Left ventricle myocardium inferior (tissue), 1 donor: ENCODE results near the gene PTH1R. TPM values are rescaled to one million over a fixed set of nuclear protein-coding genes. Genes with fewer than 3 reads are reported as not detected.

Experiments used
- DNase-seq: peaks from one replicate; pipeline ENCODE4 v3.0.0-alpha.2; 2020
- H3K27ac ChIP-seq: fragments of 200-600 bp; replicated peaks from 2 replicates; pipeline ENCODE4 v1.8.0; 2021
- H3K27me3 ChIP-seq: fragments of 200-600 bp; 2 replicates; pipeline ENCODE4 v1.8.0; 2021; ENCODE audit warnings: low read depth
- H3K36me3 ChIP-seq: fragments of 200-600 bp; 2 replicates; pipeline ENCODE4 v1.8.0; 2021
- H3K4me1 ChIP-seq: fragments of 200-600 bp; 2 replicates; pipeline ENCODE4 v1.8.0; 2021
- H3K4me3 ChIP-seq: fragments of 200-600 bp; 2 replicates; pipeline ENCODE4 v1.8.0; 2021; ENCODE audit warnings: mild to moderate bottlenecking, moderate library complexity
- H3K9me3 ChIP-seq: fragments of 200-600 bp; replicated peaks from 2 replicates; pipeline ENCODE4 v1.8.0; 2021
- CTCF ChIP-seq: fragments of 200-600 bp; IDR thresholded peaks from 2 replicates; pipeline ENCODE4 v1.8.0; 2021; ENCODE audit warnings: antibody characterized with exemption, mild to moderate bottlenecking, borderline replicate concordance
- intact Hi-C: fragments of 100-400 bp; cut with micrococcal nuclease; formaldehyde crosslinking; loops from one replicate; pipeline ENCODE4 v1.11.0; 2022
- total RNA-seq: library from RNA; stranded (reverse); fragmentation: NEBNext Ultra II Directional; extraction: Animal tissue kit (Norgen Biotek cat#: 25700); gene quantifications from one replicate; pipeline ENCODE4 v1.2.1, GENCODE V29; 2021
- donor health status: DM: no; HTN: yes; CAD: no; lungs with severe emphysema.

The PTH1R gene
- total RNA-seq, 1 donor from 2014 or later, result 6.4 TPM

GRCh38 chr3:46918634-46919033, 41.1 kb downstream of the PTH1R start:
- no peak for TF ChIP-seq CTCF
- H3K36me3 ChIP-seq, result peaks cover 69% of the 10 kb centered on the region
- H3K27ac ChIP-seq, result no peak overlapping the region
- no peaks in the 10 kb centered on the region for H3K27me3 ChIP-seq
- H3K9me3 ChIP-seq, result peaks cover 10% of the 10 kb centered on the region
- no peak overlapping the region for H3K4me3 ChIP-seq
- DNase-seq, result no peak
- peaks cover 17% of the 10 kb centered on the region for H3K4me1 ChIP-seq
- intact Hi-C loops, result no loop called here

- no peak overlapping the region for H3K4me3 ChIP-seq
- DNase-seq, result peak; percentile 10
- peaks cover 87% of the 10 kb centered on the region for H3K36me3 ChIP-seq
- H3K27me3 ChIP-seq, result no peaks in the 10 kb centered on the region
- peaks cover 10% of the 10 kb centered on the region for H3K9me3 ChIP-seq
- no peak for TF ChIP-seq CTCF
- intact Hi-C loops, result loop anchor here (5.0 kb wide), 1 partner anchor 76 kb away; no protein-coding TSS in a partner anchor
- peaks cover 32% of the 10 kb centered on the region for H3K4me1 ChIP-seq
- no peak overlapping the region for H3K27ac ChIP-seq
Measured at GRCh38 chr3:46921041-46921440, 43.5 kb downstream of the PTH1R start.

GRCh38 chr3:46921871-46922271, 44.4 kb downstream of the PTH1R start:
- DNase-seq, result no peak

GRCh38 chr3:46922426-46922825, 44.9 kb downstream of the PTH1R start:
- no peak for DNase-seq
- Histone ChIP-seq H3K9me3 (peaks cover 7% of the 10 kb centered on the region), H3K4me1 (peaks cover 45% of the 10 kb centered on the region), H3K27me3 (no peaks in the 10 kb centered on the region), H3K4me3 (no peak overlapping the region), H3K36me3 (peaks cover 78% of the 10 kb centered on the region), H3K27ac (no peak overlapping the region)
- intact Hi-C loops, result loop anchor here (5.0 kb wide), 1 partner anchor 75 kb away; no protein-coding TSS in a partner anchor
- no peak for TF ChIP-seq CTCF

More at GRCh38 chr3:46921871-46922271, 44.4 kb downstream of the PTH1R start:
- peaks cover 40% of the 10 kb centered on the region for H3K4me1 ChIP-seq
- no peak overlapping the region for H3K27ac ChIP-seq
- no peaks in the 10 kb centered on the region for H3K27me3 ChIP-seq
- no peak overlapping the region for H3K4me3 ChIP-seq
- H3K36me3 ChIP-seq, result peaks cover 84% of the 10 kb centered on the region
- intact Hi-C loops, result loop anchor here (5.0 kb wide), 1 partner anchor 75 kb away; no protein-coding TSS in a partner anchor
- no peak for TF ChIP-seq CTCF
- H3K9me3 ChIP-seq, result peaks cover 10% of the 10 kb centered on the region

GRCh38 chr3:46922871-46923558, 45.5 kb downstream of the PTH1R start:
- DNase-seq, result no peak
- Histone ChIP-seq H3K9me3 (peaks cover under 1% of the 10 kb centered on the region), H3K27ac (no peak overlapping the region), H3K4me1 (peaks cover 51% of the 10 kb centered on the region), H3K27me3 (no peaks in the 10 kb centered on the region), H3K36me3 (peaks cover 72% of the 10 kb centered on the region), H3K4me3 (no peak overlapping the region)
- TF ChIP-seq CTCF, result no peak
- intact Hi-C loops, result loop anchor here (5.0 kb wide), 1 partner anchor 74 kb away; no protein-coding TSS in a partner anchor
